ENCODE data around the gene EHBP1.

EHBP1 gene

DNA sequence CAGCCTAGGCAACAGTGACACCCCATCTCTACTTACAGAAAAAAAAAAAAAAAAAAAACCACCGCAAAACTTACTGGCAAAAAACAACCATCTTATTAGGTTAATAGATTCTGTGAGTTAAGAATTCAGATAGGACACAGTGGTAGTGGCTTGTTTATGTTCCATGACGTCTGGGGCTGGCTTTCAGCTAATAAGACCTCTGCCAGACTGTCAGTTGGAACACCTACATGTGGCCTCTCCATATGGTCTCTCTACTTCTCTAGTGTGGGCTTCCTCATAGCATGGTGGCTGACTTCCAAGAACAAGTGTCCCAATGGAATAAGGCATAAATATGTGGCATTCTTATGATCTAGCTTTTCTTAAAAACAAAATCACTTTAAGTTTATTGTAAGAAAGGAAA lies 251.1 kb downstream of the EHBP1 start:
- TF ChIP-seq POLR2A (IDR thresholded peaks at IDR 0.05; ENCODE audit: extremely low read depth, insufficient read length) = no peak
- TF ChIP-seq, protein P1, sequence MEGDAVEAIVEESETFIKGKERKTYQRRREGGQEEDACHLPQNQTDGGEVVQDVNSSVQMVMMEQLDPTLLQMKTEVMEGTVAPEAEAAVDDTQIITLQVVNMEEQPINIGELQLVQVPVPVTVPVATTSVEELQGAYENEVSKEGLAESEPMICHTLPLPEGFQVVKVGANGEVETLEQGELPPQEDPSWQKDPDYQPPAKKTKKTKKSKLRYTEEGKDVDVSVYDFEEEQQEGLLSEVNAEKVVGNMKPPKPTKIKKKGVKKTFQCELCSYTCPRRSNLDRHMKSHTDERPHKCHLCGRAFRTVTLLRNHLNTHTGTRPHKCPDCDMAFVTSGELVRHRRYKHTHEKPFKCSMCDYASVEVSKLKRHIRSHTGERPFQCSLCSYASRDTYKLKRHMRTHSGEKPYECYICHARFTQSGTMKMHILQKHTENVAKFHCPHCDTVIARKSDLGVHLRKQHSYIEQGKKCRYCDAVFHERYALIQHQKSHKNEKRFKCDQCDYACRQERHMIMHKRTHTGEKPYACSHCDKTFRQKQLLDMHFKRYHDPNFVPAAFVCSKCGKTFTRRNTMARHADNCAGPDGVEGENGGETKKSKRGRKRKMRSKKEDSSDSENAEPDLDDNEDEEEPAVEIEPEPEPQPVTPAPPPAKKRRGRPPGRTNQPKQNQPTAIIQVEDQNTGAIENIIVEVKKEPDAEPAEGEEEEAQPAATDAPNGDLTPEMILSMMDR (IDR thresholded peaks at IDR 0.05; ENCODE audit: low read depth, low read length) = no peak
- DNase-seq (ENCODE audit: low read depth) = no peak
- H3K4me3 ChIP-seq (ENCODE audit: low read depth, low read length) = no peak overlapping the region

DNA sequence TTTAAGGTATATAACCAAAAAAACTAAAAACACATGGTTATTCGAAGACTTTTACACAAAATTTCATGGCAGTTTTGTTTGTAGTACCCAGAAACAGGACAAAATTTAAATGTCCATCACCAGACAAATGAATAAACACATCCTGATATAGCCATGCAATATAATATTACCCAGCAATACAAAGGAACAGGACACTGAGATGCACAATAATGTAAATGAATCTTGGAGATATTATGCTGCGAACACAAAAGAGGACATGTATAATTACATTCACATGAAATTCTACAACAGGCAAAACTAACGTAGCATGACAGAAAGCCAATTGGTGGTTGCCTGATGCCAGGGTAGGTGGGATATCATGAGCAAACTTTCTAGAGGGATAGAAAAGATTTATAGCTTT lies 252.7 kb downstream of the EHBP1 start:
- no peak overlapping the region for H3K4me3 ChIP-seq (ENCODE audit: low read depth, low read length)
- TF ChIP-seq, protein P2, sequence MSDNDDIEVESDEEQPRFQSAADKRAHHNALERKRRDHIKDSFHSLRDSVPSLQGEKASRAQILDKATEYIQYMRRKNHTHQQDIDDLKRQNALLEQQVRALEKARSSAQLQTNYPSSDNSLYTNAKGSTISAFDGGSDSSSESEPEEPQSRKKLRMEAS (IDR thresholded peaks at IDR 0.05; ENCODE audit: low read depth, low read length) = no peak
- TF ChIP-seq POLR2A (IDR thresholded peaks at IDR 0.05; ENCODE audit: extremely low read depth, insufficient read length) = no peak
- no peak for TF ChIP-seq MYC (IDR thresholded peaks at IDR 0.05; ENCODE audit: low read depth, low read length)
- TF ChIP-seq, protein P1 (IDR thresholded peaks at IDR 0.05; ENCODE audit: low read depth, low read length) = no peak
- DNase-seq (ENCODE audit: low read depth) = no peak

DNA sequence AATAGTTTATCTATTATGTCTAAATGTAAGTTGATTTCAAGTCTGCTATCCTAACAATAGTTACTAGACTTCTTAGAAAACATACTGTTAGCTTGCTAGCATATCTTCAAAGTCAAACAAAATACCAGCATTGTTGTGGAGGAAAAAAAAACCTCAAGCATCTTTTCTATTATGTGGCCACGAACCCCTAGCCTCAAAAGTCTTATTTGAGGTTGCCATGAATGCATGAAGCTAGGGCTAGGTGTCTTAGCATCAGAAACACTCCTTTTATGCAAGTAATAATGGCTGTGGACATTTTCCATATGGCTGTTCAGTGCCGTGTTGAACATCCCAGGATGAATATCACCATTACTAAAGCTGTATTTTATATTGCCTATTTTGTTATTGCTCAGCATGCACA lies 258.5 kb downstream of the EHBP1 start:
- no peak for DNase-seq (ENCODE audit: low read depth)
- no peak overlapping the region for H3K4me3 ChIP-seq (ENCODE audit: low read depth, low read length)
- no peak for TF ChIP-seq MYC (IDR thresholded peaks at IDR 0.05; ENCODE audit: low read depth, low read length)
- TF ChIP-seq, protein P1 (IDR thresholded peaks at IDR 0.05; ENCODE audit: low read depth, low read length) = no peak
- TF ChIP-seq, protein P2 (IDR thresholded peaks at IDR 0.05; ENCODE audit: low read depth, low read length) = no peak
- TF ChIP-seq POLR2A (IDR thresholded peaks at IDR 0.05; ENCODE audit: extremely low read depth, insufficient read length) = no peak

DNA sequence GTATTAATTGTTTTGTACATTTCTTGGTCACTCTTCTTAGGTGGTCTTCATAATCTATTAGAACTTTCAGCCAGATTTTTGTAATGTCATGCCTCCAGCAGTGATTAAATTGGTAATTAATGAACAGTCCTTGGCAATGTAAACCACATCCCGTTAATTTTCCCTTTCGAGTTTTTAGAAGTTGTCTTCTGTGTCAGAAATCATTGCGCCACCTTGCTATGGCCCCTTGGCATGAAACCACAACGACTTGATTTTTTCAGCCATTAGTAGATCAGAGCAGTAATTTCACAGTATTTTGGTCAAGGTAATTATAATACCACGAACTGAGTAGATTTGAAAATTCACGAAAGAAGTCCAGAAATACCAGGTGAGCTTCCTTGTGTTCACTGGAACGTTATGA lies 259.2 kb downstream of the EHBP1 start:
- H3K4me3 ChIP-seq (ENCODE audit: low read depth, low read length) = no peak overlapping the region
- TF ChIP-seq, protein P1 (IDR thresholded peaks at IDR 0.05; ENCODE audit: low read depth, low read length) = no peak
- TF ChIP-seq MYC (IDR thresholded peaks at IDR 0.05; ENCODE audit: low read depth, low read length) (no peak), POLR2A (IDR thresholded peaks at IDR 0.05; ENCODE audit: extremely low read depth, insufficient read length) (no peak)
- TF ChIP-seq, protein P2 (IDR thresholded peaks at IDR 0.05; ENCODE audit: low read depth, low read length) = no peak
- DNase-seq (ENCODE audit: low read depth) = no peak

DNA sequence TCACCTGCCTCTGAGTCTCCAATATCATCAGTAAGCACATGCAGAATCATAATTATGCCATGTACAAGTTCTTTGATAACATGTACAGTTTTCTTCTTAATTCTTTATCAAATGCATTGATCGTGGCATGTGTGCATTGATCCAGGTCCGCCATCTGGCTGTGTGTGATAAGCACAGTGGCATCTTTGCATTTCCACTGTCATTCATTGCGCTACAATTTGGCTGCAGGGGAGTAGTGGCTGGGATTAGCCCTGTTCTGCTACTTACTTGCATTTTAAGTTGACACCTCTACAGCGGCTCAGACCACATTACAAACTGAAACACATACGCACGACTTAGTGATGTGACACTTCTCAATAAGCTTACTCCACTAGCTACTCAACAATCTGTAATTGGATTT lies 261.5 kb downstream of the EHBP1 start:
- DNase-seq (ENCODE audit: low read depth) = no peak

More for the DNA sequence above, 261.5 kb downstream of the EHBP1 start:
- no peak overlapping the region for H3K4me3 ChIP-seq (ENCODE audit: low read depth, low read length)
- no peak for TF ChIP-seq POLR2A (IDR thresholded peaks at IDR 0.05; ENCODE audit: extremely low read depth, insufficient read length)
- TF ChIP-seq, protein P1 (IDR thresholded peaks at IDR 0.05; ENCODE audit: low read depth, low read length) = no peak
- no peak for TF ChIP-seq MYC (IDR thresholded peaks at IDR 0.05; ENCODE audit: low read depth, low read length)
- TF ChIP-seq, protein P2 (IDR thresholded peaks at IDR 0.05; ENCODE audit: low read depth, low read length) = no peak
